Smooth muscle cell (in vitro differentiated cells): ENCODE measurements around the gene SFRP5. TPM values are rescaled to one million over a fixed set of nuclear protein-coding genes. Genes with fewer than 3 reads are reported as not detected.

Source experiments
- DNase-seq: peaks from one replicate; lab custom pipeline; 2025; ENCODE audit not compliant: unreplicated experiment; lab: John Stamatoyannopoulos, UW
- H2AFZ ChIP-seq: fragments of 200-600 bp; sonication (generic); 2 replicates; pipeline ENCODE4 v1.6.0; 2016; ENCODE audit warnings: antibody characterized with exemption, low read depth, mild to moderate bottlenecking
- H3F3A ChIP-seq: fragments of 200-600 bp; sonication (generic); 2 replicates; pipeline ENCODE4 v1.6.0; 2017; ENCODE audit warnings: antibody characterized with exemption, low read depth
- H3K27ac ChIP-seq: fragments of 200-600 bp; sonication (generic); 2 replicates; pipeline ENCODE4 v1.5.1; 2016; ENCODE audit warnings: low read depth, mild to moderate bottlenecking
- H3K27me3 ChIP-seq: fragments of 200-600 bp; sonication (generic); 2 replicates; pipeline ENCODE4 v1.6.1; 2016; ENCODE audit warnings: low read depth, mild to moderate bottlenecking
- H3K36me3 ChIP-seq: fragments of 200-600 bp; sonication (generic); 2 replicates; pipeline ENCODE4 v1.5.1; 2016; ENCODE audit warnings: low read depth
- H3K4me1 ChIP-seq: fragments of 200-600 bp; sonication (generic); 2 replicates; pipeline ENCODE4 v1.5.1; 2016; ENCODE audit warnings: low read depth
- H3K4me2 ChIP-seq: fragments of 200-600 bp; sonication (generic); 2 replicates; pipeline ENCODE4 v1.6.0; 2016; ENCODE audit warnings: mild to moderate bottlenecking
- H3K4me3 ChIP-seq: fragments of 200-600 bp; sonication (generic); 2 replicates; pipeline ENCODE4 v1.5.1; 2016; ENCODE audit warnings: mild to moderate bottlenecking
- H3K79me2 ChIP-seq: fragments of 200-600 bp; sonication (generic); 2 replicates; pipeline ENCODE4 v1.6.0; 2016; ENCODE audit warnings: low read depth, mild to moderate bottlenecking
- H3K9ac ChIP-seq: fragments of 200-600 bp; sonication (generic); 2 replicates; pipeline ENCODE4 v1.6.0; 2016; ENCODE audit warnings: low read depth
- H3K9me3 ChIP-seq: fragments of 200-600 bp; sonication (generic); replicated peaks from 2 replicates; pipeline ENCODE4 v1.5.1; 2016; ENCODE audit warnings: low read depth
- H4K20me1 ChIP-seq: fragments of 200-600 bp; sonication (generic); 2 replicates; pipeline ENCODE4 v1.6.0; 2016; ENCODE audit warnings: low read depth
- CTCF ChIP-seq: fragments of 200-600 bp; sonication (generic); IDR thresholded peaks from 2 replicates; pipeline ENCODE4 v1.5.1; 2017; ENCODE audit warnings: borderline replicate concordance, mild to moderate bottlenecking, antibody characterized with exemption; ENCODE audit not compliant: insufficient read depth, poor library complexity, severe bottlenecking
- WGBS: methylation state at CpG from one replicate; pipeline ENCODE4 v1.1.7; 2016; ENCODE audit warnings: low lambda C conversion rate; 5-methylcytosine and 5-hydroxymethylcytosine counted together
- polyA plus RNA-seq: library from polyadenylated mRNA; unstranded; fragments of >200 nt; fragmentation: Nextera tagmentation; extraction: Ambion mirVana; gene quantifications from 2 replicates; pipeline ENCODE4 v1.2.1, GENCODE V29; 2016
- total RNA-seq: library from RNA; depleted of rRNA; stranded (reverse); fragments of >200 nt; gene quantifications from 2 replicates; pipeline ENCODE4 v1.2.3, GENCODE V29; 2014

Gene SFRP5
- total and polyA plus RNA-seq, 2 experiments from 2014 or later: 0.11 TPM; not detected in 1

DNA sequence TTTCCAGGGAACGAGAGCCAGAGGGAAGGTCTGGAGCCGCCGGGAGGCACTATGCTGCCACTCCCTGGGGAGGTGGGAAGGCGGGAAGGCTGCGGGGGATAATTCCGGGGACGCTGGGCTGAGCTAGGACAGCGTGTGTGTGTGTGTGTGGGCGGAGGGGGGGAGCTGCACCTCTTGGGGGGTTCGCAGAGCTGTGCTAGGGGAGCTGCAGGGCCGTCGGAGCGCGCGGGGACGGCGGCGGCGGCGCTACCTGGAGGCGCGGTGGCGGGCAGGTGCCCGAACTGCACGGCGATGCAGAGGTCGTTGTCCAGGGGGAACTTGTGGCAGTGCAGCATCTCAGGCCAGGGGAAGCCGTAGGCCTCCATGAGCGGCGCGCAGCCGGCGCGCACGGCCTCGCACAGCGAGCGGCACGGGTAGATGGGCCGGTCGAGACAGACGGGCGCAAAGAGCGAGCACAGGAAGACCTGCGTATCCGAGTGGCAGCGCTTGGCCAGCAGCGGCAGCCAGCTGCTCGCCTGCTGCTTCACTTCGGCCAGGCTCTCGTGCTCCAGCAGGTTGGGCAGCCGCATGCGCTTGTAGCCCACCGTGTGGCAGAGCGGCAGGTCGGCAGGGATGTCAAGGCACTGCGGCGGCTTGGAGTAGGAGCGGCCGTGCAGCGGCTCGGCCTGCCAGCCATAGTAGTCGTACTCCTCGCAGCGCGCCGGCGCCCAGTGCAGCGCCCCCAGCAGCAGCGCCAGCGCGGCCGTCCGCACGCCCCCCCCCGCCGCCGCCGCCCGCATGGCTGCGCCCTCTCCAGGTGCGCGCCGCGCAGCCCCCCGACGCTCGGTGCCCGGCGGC is 526 bp downstream of the SFRP5 start:
- no peaks in the 10 kb centered on the region for H3K36me3 ChIP-seq
- H2AFZ ChIP-seq: no peak overlapping the region
- peaks cover 66% of the 10 kb centered on the region for H3K27me3 ChIP-seq
- 2% methylated on average over 56 of the region's 90 CpGs for WGBS
- peaks cover 8% of the 10 kb centered on the region for H3K4me1 ChIP-seq
- H3K9ac ChIP-seq: no peak overlapping the region
- H3K27ac ChIP-seq: no peak overlapping the region
- H3K9me3 ChIP-seq: no peaks in the 10 kb centered on the region
- H3K4me2 ChIP-seq: peak overlapping the region; percentile 63
- peaks cover 10% of the 10 kb centered on the region for H4K20me1 ChIP-seq
- DNase-seq: no peak
- H3F3A ChIP-seq: no peaks in the 10 kb centered on the region
- TF ChIP-seq CTCF: no peak
- H3K4me3 ChIP-seq: peak overlapping the region; percentile 24
- no peaks in the 10 kb centered on the region for H3K79me2 ChIP-seq

GRCh38 chr10:97770255-97770654 is 1.5 kb downstream of the SFRP5 start:
- Histone ChIP-seq H3F3A (no peaks in the 10 kb centered on the region), H3K36me3 (no peaks in the 10 kb centered on the region), H4K20me1 (peaks cover 10% of the 10 kb centered on the region), H3K79me2 (no peaks in the 10 kb centered on the region), H3K9ac (no peak overlapping the region), H3K4me2 (no peak overlapping the region), H3K4me3 (no peak overlapping the region), H2AFZ (no peak overlapping the region), H3K4me1 (peaks cover 8% of the 10 kb centered on the region), H3K27ac (no peak overlapping the region), H3K27me3 (peaks cover 62% of the 10 kb centered on the region), H3K9me3 (no peaks in the 10 kb centered on the region)
- no peak for TF ChIP-seq CTCF
- DNase-seq: no peak
- 76% methylated on average over 5 of the region's 5 CpGs for WGBS

GRCh38 chr10:97768322-97769315 is 3.2 kb downstream of the SFRP5 start:
- H3K9me3 ChIP-seq: no peaks in the 10 kb centered on the region
- H3K4me1 ChIP-seq: peaks cover 8% of the 10 kb centered on the region
- WGBS: 92% methylated on average over 9 of the region's 9 CpGs
- no peak for TF ChIP-seq CTCF
- H3K27ac ChIP-seq: no peak overlapping the region
- no peak overlapping the region for H3K4me2 ChIP-seq
- H3K4me3 ChIP-seq: no peak overlapping the region
- no peaks in the 10 kb centered on the region for H3K36me3 ChIP-seq
- peaks cover 54% of the 10 kb centered on the region for H3K27me3 ChIP-seq
- H3F3A ChIP-seq: no peaks in the 10 kb centered on the region
- H3K79me2 ChIP-seq: no peaks in the 10 kb centered on the region
- H2AFZ ChIP-seq: no peak overlapping the region
- H4K20me1 ChIP-seq: peaks cover 10% of the 10 kb centered on the region
- no peak overlapping the region for H3K9ac ChIP-seq
- no peak for DNase-seq
